HCT116 (cell line): Measurements from ENCODE around the gene IGFBP4. TPM values are rescaled to one million over a fixed set of nuclear protein-coding genes. Genes with fewer than 3 reads are reported as not detected.

Experiments
- ATAC-seq: fragments of 200-7000 bp; cut with Tn5 transposase; 2 replicates; pipeline ENCODE4 v1.9.1; 2020; ENCODE audit warnings: mild to moderate bottlenecking, moderate library complexity
- BruUV-seq: library from RNA; stranded (reverse); fragments of 400-500 nt; replicated peaks from 2 replicates; lab custom pipeline; 2021; lab: Mats Ljungman, UMichigan
- CTCF ChIA-PET: fragments of 300-600 bp; sonication (Branson Sonifier 250); formaldehyde crosslinking; loops from one replicate; lab custom pipeline; 2021; ENCODE audit warnings: antibody characterized with exemption; lab: Charles Lee
- POLR2A ChIA-PET: fragments of 300-600, 350-600 bp; sonication (Branson Sonifier 250); formaldehyde crosslinking; loops from one replicate; lab custom pipeline; 2021; ENCODE audit warnings: antibody characterized with exemption; lab: Charles Lee
- RAD21 ChIA-PET, 2 experiments: fragments of 300-600 bp; sonication (Branson Sonifier 250); formaldehyde crosslinking; loops; one replicate each; lab custom pipeline; 2023; ENCODE audit warnings: low total read pairs in 2 of 2; ENCODE audit not compliant: uncharacterized antibody in 2 of 2, unreplicated experiment in 2 of 2, low non-redundant PET in 1 of 2; lab: Charles Lee
- DNase-seq: peaks from one replicate; pipeline ENCODE4 v3.0.0-alpha.2; 2010; ENCODE audit warnings: low read depth, low spot score
- H2AFZ ChIP-seq: fragments of 200-600 bp; shearing (Covaris generic), sonication (generic); 2 replicates; pipeline ENCODE4 v1.6.1; 2017; ENCODE audit warnings: low read depth, mixed run types, mixed read lengths, antibody characterized with exemption, low read length; ENCODE audit not compliant: poor library complexity, severe bottlenecking
- H3K27ac ChIP-seq: 2 replicates; pipeline ENCODE4 v1.5.1; 2012; ENCODE audit warnings: low read depth, low read length
- H3K27me3 ChIP-seq: fragments of 200-600 bp; sonication (generic); 2 replicates; pipeline ENCODE4 v1.6.1; 2016; ENCODE audit warnings: mixed run types, low read length, mixed read lengths; ENCODE audit not compliant: insufficient read depth
- H3K36me3 ChIP-seq, 2 experiments: fragments of 200-500 bp in 1 of 2; fragments of 200-600 bp in 1 of 2; sonication (Bioruptor generic) in 1 of 2; sonication (generic) in 1 of 2; 2 replicates each; pipeline versions ENCODE4 v1.5.1 to v1.6.1; 2014 to 2016; ENCODE audit warnings: low read length in 2 of 2, inconsistent platforms in 1 of 2, mixed read lengths in 1 of 2, mixed run types in 1 of 2; ENCODE audit not compliant: insufficient read depth in 2 of 2, control insufficient read depth in 1 of 2
- H3K4me1 ChIP-seq, 2 experiments: fragments of 200-600 bp in 1 of 2; sonication (generic) in 1 of 2; 2 replicates each; pipeline versions ENCODE4 v1.5.1 to v1.6.1; 2012 to 2017; ENCODE audit warnings: low read length in 2 of 2, inconsistent platforms in 1 of 2, mild to moderate bottlenecking in 1 of 2, mixed read lengths in 1 of 2, mixed run types in 1 of 2, moderate library complexity in 1 of 2; ENCODE audit not compliant: insufficient read depth in 2 of 2, control insufficient read depth in 1 of 2
- H3K4me2 ChIP-seq: fragments of 200-600 bp; sonication (generic); 2 replicates; pipeline ENCODE4 v1.6.1; 2017; ENCODE audit warnings: mixed run types, low read length, mixed read lengths
- H3K4me3 ChIP-seq, 2 experiments: fragments of 200-600 bp in 1 of 2; sonication (generic) in 1 of 2; replicated peaks in 1 of 2; 2 replicates each; pipeline ENCODE4 v1.5.1; 2011 to 2016; ENCODE audit warnings: low read length in 2 of 2, control low read depth in 1 of 2, low read depth in 1 of 2, mild to moderate bottlenecking in 1 of 2, mixed read lengths in 1 of 2, mixed run types in 1 of 2
- H3K79me2 ChIP-seq: fragments of 200-600 bp; sonication (generic); 2 replicates; pipeline ENCODE4 v1.6.1; 2017; ENCODE audit warnings: mild to moderate bottlenecking, mixed run types, low read length, moderate library complexity, mixed read lengths; ENCODE audit not compliant: insufficient read depth
- H3K9ac ChIP-seq: fragments of 200-600 bp; sonication (generic); 2 replicates; pipeline ENCODE4 v1.6.1; 2016; ENCODE audit warnings: low read length, mixed read lengths
- H3K9me2 ChIP-seq: fragments of 200-600 bp; sonication (generic), shearing (Covaris generic); 2 replicates; pipeline ENCODE4 v1.6.1; 2017; ENCODE audit warnings: mixed run types, mild to moderate bottlenecking, moderate library complexity; ENCODE audit not compliant: insufficient read depth
- H3K9me3 ChIP-seq, 2 experiments: fragments of 200-500 bp in 1 of 2; fragments of 200-600 bp in 1 of 2; sonication (Bioruptor generic) in 1 of 2; sonication (generic) in 1 of 2; 2 replicates each; pipeline ENCODE4 v1.6.1; 2014 to 2017; ENCODE audit warnings: low read length in 2 of 2, mixed read lengths in 2 of 2, inconsistent platforms in 1 of 2, low read depth in 1 of 2, mild to moderate bottlenecking in 1 of 2, mixed run types in 1 of 2, moderate library complexity in 1 of 2; ENCODE audit not compliant: control insufficient read depth in 1 of 2, insufficient read depth in 1 of 2
- H4K20me1 ChIP-seq: fragments of 200-600 bp; sonication (generic), shearing (Covaris generic); 2 replicates; pipeline ENCODE4 v1.6.1; 2017; ENCODE audit warnings: mixed run types, mild to moderate bottlenecking, moderate library complexity; ENCODE audit not compliant: insufficient read depth
- CEBPB ChIP-seq: IDR thresholded peaks from 2 replicates; pipeline ENCODE4 v1.6.1; 2012; ENCODE audit warnings: low read depth
- EGR1 ChIP-seq: IDR thresholded peaks from 2 replicates; pipeline ENCODE4 v1.6.1; 2012; ENCODE audit warnings: low read depth
- EZH2 ChIP-seq: fragments of 200-600 bp; sonication (generic); IDR thresholded peaks from 2 replicates; pipeline ENCODE4 v1.6.1; 2017; ENCODE audit warnings: antibody characterized with exemption, mixed run types
- FOSL1 ChIP-seq: IDR thresholded peaks from 2 replicates; pipeline ENCODE4 v1.6.1; 2012; ENCODE audit warnings: low read depth
- SP1 ChIP-seq: IDR thresholded peaks from 2 replicates; pipeline ENCODE4 v1.6.1; 2012; ENCODE audit warnings: low read depth
- YY1 ChIP-seq: IDR thresholded peaks from 2 replicates; pipeline ENCODE4 v1.6.1; 2011; ENCODE audit warnings: low read length, low read depth, moderate library complexity, mild to moderate bottlenecking; ENCODE audit not compliant: insufficient replicate concordance; ENCODE audit errors: extremely low read depth
- intact Hi-C: fragments of 100-400 bp; cut with micrococcal nuclease; formaldehyde crosslinking; loops from 2 replicates; pipeline ENCODE4 v1.10.0; 2022
- total RNA-seq: library from RNA; stranded (reverse); gene quantifications from one replicate; pipeline ENCODE4 v1.2.1, GENCODE V29; 2021; ENCODE audit not compliant: unreplicated experiment

IGFBP4 gene
- total RNA-seq, 1 experiment from 2014 or later: 2.0 TPM

GRCh38 chr17:40454613-40454995 lies 11.4 kb downstream of the IGFBP4 start:
- H3K9me3 ChIP-seq: no peaks in the 10 kb centered on the region
- H3K79me2 ChIP-seq: no peaks in the 10 kb centered on the region
- no peak for DNase-seq
- no peak overlapping the region for H2AFZ ChIP-seq
- H3K4me2 ChIP-seq: no peak overlapping the region
- TF ChIP-seq EGR1 (no peak), EZH2 (no peak), SP1 (no peak), CEBPB (no peak)
- TF ChIP-seq, all 23 proteins: peak for 0
- Histone ChIP-seq H3K4me1 (peaks cover 0 to 33% of the 10 kb centered on the region in 2 experiments; a peak in 2 of 4 replicates), H3K27ac (no peak overlapping the region), H3K27me3 (no peaks in the 10 kb centered on the region), H3K9ac (no peak overlapping the region), H3K9me2 (no peaks in the 10 kb centered on the region), H3K36me3 (no peaks in the 10 kb centered on the region), H4K20me1 (no peaks in the 10 kb centered on the region), H3K4me3 (no peak overlapping the region)
- intact Hi-C loops: no loop called here
- ATAC-seq: no peak
- RAD21 ChIA-PET: no interaction called here
- POLR2A ChIA-PET: interaction anchor here (1.6 kb wide), 1 partner anchor 37 kb away, joined by 3 read pairs; the partner anchor contains the start of gene TOP2A
- BruUV-seq: no TSS peak
- CTCF ChIA-PET: interaction anchor here (1.1 to 1.6 kb wide), 3 partner anchors 14 to 31 kb away, joined by 3 to 4 read pairs (median 3); no protein-coding TSS in a partner anchor

- RAD21 ChIA-PET: no interaction called here
- Histone ChIP-seq H3K4me3 (no peak overlapping the region), H3K4me2 (no peak overlapping the region), H3K27me3 (no peaks in the 10 kb centered on the region), H3K27ac (no peak overlapping the region), H3K79me2 (no peaks in the 10 kb centered on the region), H4K20me1 (no peaks in the 10 kb centered on the region), H3K9me3 (no peaks in the 10 kb centered on the region), H2AFZ (no peak overlapping the region), H3K9ac (no peak overlapping the region), H3K4me1 (peaks cover 0 to 27% of the 10 kb centered on the region in 2 experiments; a peak in 2 of 4 replicates), H3K9me2 (no peaks in the 10 kb centered on the region), H3K36me3 (no peaks in the 10 kb centered on the region)
- DNase-seq: no peak
- intact Hi-C loops: no loop called here
- POLR2A ChIA-PET: no interaction called here
- no peak for TF ChIP-seq YY1
- no peak for TF ChIP-seq SP1
- TF ChIP-seq FOSL1: no peak
- no TSS peak for BruUV-seq
- CTCF ChIA-PET: interaction anchor here (0.9 to 1.3 kb wide), 2 partner anchors 9 to 104 kb away, joined by 4 read pairs; no protein-coding TSS in a partner anchor
- ATAC-seq: no peak
Observed at GRCh38 chr17:40456396-40456951, 13.2 kb downstream of the IGFBP4 start.
